ENCODE data around the gene PTGDR2. TPM values are rescaled to one million over a fixed set of nuclear protein-coding genes. Genes with fewer than 3 reads are reported as not detected.

The PTGDR2 gene
- total RNA-seq, 3 donors from 2014 or later, result 0.23 to 0.45 (median 0.35) TPM

DNA sequence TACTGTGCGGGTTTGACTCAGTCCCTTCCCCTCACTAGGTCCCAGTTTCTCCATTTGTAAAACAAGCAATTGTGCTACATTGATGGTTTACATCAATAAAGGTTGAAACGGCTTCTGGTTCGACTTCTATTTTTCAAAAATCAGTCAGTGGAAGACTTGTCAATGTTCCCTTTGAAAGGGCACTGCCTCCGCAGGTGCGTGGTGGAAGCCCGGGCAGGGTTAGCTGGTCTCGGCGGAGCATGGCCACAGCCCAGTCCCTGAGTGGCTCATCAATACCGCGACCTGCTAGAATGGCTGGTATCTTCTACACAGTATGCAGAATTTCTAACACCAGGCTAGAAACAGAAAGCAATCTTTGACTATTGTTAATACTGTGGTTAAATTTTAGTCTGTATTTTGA is 54.6 kb downstream of the PTGDR2 start:
- Mint-ChIP-seq H3K36me3 (ENCODE audit: insufficient read depth) (no peaks in the 10 kb centered on the region), H3K4me1 (ENCODE audit: low read depth) (no peaks in the 10 kb centered on the region), H3K4me3 (no peak overlapping the region)

More for the DNA sequence above, 54.6 kb downstream of the PTGDR2 start:
- ATAC-seq, result no peak
- DNase-seq, result no peak
- H3K27me3 Mint-ChIP-seq (ENCODE audit: low read depth), result peaks cover 14% of the 10 kb centered on the region
- H3K9me3 Mint-ChIP-seq, result no peaks in the 10 kb centered on the region

Other genes starting within 250 kb of the PTGDR2 start
- not detected for gene MS4A8, start 156.3 kb downstream of the PTGDR2 start, total RNA-seq
- gene MS4A18, start 131.2 kb downstream of the PTGDR2 start, total RNA-seq, result not detected
- gene MS4A15, start 99.1 kb downstream of the PTGDR2 start, total RNA-seq, result not detected
- gene MS4A10, start 70.6 kb downstream of the PTGDR2 start, total RNA-seq, result not detected
- gene CCDC86, start 13.8 kb downstream of the PTGDR2 start, total RNA-seq, result 100 to 1,000 TPM; 182 to 218 (median 190) TPM
- not detected for gene ZP1, start 11.6 kb upstream of the PTGDR2 start, total RNA-seq
- gene PRPF19, start 50.6 kb upstream of the PTGDR2 start, total RNA-seq, result 100 to 1,000 TPM; 297 to 335 (median 311) TPM
- 100 to 1,000 TPM; 184 to 216 (median 204) TPM for gene TMEM109, start 58.2 kb upstream of the PTGDR2 start, total RNA-seq
- gene TMEM132A, start 68.5 kb upstream of the PTGDR2 start, total RNA-seq, result 1 to 10 TPM in 2 of 3 donors, under 1 TPM in 1; 0.84 to 1.4 (median 1.4) TPM
- 1 to 10 TPM; 3.8 to 6.1 (median 5.5) TPM for gene SLC15A3, start 96.2 kb upstream of the PTGDR2 start, total RNA-seq
- 100 to 1,000 TPM; 638 to 711 (median 642) TPM for gene CD6, start 115.7 kb upstream of the PTGDR2 start, total RNA-seq
- gene CD5, start 246.5 kb upstream of the PTGDR2 start, total RNA-seq, result 100 to 1,000 TPM; 318 to 420 (median 359) TPM